ENCODE data around the gene TRANK1. TPM values are rescaled to one million over a fixed set of nuclear protein-coding genes. Genes with fewer than 3 reads are reported as not detected.

The TRANK1 gene
- total RNA-seq, 2 donors from 2014 or later = 3.6 to 7.8 TPM

DNA sequence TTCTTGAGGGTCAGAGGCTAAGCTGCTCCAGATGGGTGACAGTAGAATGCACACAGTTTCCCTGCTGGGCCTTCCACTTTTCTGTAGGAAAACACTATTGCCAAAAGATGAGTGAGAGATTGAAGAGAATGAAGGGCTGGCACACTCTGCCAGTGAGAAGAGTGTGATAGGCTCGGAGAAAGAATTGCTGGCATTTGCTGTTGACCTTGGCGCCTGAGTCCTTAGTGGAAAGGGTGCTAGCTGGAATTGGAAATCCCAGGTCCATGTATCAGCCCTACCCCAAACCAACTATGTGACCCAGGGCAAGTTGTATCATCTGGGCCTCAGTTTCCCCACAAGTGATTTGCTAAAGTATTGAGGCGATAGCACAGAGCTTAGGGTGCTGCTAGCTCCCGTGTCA lies 120.4 kb downstream of the TRANK1 start:
- H3K27me3 ChIP-seq = no peaks in the 10 kb centered on the region
- no peak overlapping the region for H3K27ac ChIP-seq
- H3K9me3 ChIP-seq = no peaks in the 10 kb centered on the region
- ATAC-seq (no peak), DNase-seq (no peak)
- H3K4me3 ChIP-seq = no peak overlapping the region
- 91% methylated on average over 4 of the region's 4 CpGs for WGBS, 2 donors
- TF ChIP-seq POLR2A (IDR thresholded peaks at IDR 0.05) = no peak
- TF ChIP-seq, protein P1, sequence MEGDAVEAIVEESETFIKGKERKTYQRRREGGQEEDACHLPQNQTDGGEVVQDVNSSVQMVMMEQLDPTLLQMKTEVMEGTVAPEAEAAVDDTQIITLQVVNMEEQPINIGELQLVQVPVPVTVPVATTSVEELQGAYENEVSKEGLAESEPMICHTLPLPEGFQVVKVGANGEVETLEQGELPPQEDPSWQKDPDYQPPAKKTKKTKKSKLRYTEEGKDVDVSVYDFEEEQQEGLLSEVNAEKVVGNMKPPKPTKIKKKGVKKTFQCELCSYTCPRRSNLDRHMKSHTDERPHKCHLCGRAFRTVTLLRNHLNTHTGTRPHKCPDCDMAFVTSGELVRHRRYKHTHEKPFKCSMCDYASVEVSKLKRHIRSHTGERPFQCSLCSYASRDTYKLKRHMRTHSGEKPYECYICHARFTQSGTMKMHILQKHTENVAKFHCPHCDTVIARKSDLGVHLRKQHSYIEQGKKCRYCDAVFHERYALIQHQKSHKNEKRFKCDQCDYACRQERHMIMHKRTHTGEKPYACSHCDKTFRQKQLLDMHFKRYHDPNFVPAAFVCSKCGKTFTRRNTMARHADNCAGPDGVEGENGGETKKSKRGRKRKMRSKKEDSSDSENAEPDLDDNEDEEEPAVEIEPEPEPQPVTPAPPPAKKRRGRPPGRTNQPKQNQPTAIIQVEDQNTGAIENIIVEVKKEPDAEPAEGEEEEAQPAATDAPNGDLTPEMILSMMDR (IDR thresholded peaks at IDR 0.05) = no peak
- H3K4me1 ChIP-seq = no peaks in the 10 kb centered on the region
- intact Hi-C loops (cut with DNase I) = no loop called here
- peaks cover 0 to 2% of the 10 kb centered on the region in 2 donors for H3K36me3 ChIP-seq (replicated peaks in 1 of 2; ENCODE audit: insufficient read depth in 1 of 2, low read depth in 2 of 2)

DNA sequence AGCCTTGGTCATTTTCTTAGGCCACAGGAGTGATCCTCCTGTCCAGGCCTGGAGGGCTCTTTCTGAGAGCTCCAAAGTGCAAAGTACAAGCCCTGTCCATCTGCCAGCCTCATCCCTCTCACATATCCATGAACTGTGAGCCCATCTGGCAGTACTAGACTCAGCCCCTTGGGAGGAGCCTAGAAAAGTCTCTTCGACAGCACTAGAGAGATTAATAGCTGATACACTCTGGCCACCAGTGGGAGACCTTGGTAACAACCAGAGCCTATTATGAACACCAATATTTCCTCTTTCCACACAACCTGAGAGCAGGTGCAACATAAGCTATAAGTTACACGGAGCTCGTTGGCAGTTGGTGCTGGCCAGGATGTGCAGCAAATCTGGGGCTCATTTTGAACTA lies 121.0 kb downstream of the TRANK1 start:
- ATAC-seq = no peak
- H3K4me3 ChIP-seq = no peak overlapping the region
- 66 to 73% methylated on average over 3 of the region's 3 CpGs for WGBS, 2 donors
- H3K9me3 ChIP-seq = no peaks in the 10 kb centered on the region
- peaks cover 0 to 2% of the 10 kb centered on the region in 2 donors for H3K36me3 ChIP-seq (replicated peaks in 1 of 2; ENCODE audit: insufficient read depth in 1 of 2, low read depth in 2 of 2)
- DNase-seq = no peak
- TF ChIP-seq, protein P1 (IDR thresholded peaks at IDR 0.05) = no peak
- no peak overlapping the region for H3K27ac ChIP-seq
- intact Hi-C loops (cut with DNase I) = no loop called here
- no peaks in the 10 kb centered on the region for H3K27me3 ChIP-seq
- H3K4me1 ChIP-seq = no peaks in the 10 kb centered on the region

DNA sequence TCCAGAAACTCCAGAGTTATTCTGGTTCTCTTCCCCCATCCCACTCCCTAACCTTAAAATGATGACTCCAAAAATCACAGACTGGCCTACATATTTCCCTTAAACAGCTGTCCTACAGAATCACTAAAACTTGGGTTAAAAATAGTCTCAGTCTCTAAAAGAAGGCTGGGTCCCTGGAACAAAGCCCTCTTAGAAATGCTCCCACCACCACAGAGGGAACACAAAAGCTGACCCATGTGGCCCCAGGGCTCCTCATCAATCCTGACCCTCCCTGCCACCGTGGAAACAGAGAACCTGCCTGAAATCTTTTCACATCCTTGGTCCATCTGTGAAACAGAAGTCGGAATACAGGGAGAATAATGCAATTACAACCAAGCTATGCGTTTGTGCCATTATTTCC lies 124.8 kb downstream of the TRANK1 start:
- Histone ChIP-seq H3K4me3 (no peak overlapping the region), H3K36me3 (replicated peaks in 1 of 2; ENCODE audit: insufficient read depth in 1 of 2, low read depth in 2 of 2) (no peaks in the 10 kb centered on the region), H3K27ac (no peak overlapping the region), H3K9me3 (no peaks in the 10 kb centered on the region), H3K4me1 (no peaks in the 10 kb centered on the region), H3K27me3 (no peaks in the 10 kb centered on the region)
- intact Hi-C loops (cut with DNase I) = no loop called here
- ATAC-seq (no peak), DNase-seq (no peak)
- 58 to 73% methylated on average over 3 of the region's 3 CpGs for WGBS, 2 donors
- TF ChIP-seq POLR2A (IDR thresholded peaks at IDR 0.05) = no peak
- TF ChIP-seq, protein P1 (IDR thresholded peaks at IDR 0.05) = no peak

DNA sequence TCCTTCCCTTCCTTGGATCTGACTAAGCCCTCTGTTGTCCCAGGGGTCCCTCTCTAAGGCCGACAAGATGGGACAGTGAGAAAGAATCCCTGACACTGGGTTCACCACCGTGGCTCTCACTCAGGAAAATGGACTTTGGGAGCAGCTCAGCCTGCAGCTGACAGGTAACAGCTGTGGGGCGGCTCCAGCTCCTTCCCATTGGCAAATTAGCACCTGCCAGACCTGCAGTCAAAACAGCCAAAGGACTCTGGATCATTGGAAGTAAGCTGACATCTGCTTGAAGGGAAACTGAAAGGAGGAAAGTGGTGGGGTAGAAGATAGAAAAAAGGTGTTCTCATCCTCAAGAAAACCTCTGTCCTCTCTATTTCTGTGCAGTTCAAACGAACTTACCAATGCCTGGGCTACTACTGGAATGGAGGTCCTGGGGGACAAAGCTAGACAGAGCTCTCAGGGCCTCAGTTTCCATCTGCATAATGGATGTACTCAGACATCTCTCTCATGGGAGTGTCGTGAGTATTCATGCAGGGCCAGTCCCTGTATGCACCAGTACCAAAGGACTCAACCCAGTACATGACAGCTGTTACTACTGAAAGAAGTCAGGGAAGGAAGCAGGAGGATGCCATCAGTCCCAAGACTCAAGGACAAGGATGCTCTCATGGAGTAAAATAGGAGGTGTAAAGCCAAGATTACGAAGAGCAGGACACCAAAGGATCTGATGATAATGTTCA lies 126.9 kb downstream of the TRANK1 start:
- intact Hi-C loops (cut with DNase I) = no loop called here
- Histone ChIP-seq H3K4me3 (no peak overlapping the region), H3K27me3 (no peaks in the 10 kb centered on the region), H3K9me3 (no peaks in the 10 kb centered on the region), H3K27ac (no peak overlapping the region), H3K36me3 (replicated peaks in 1 of 2; ENCODE audit: insufficient read depth in 1 of 2, low read depth in 2 of 2) (no peaks in the 10 kb centered on the region), H3K4me1 (no peaks in the 10 kb centered on the region)
- DNase-seq (no peak), ATAC-seq (no peak)
- TF ChIP-seq, protein P1 (IDR thresholded peaks at IDR 0.05) = no peak
- WGBS, 2 donors = 55 to 58% methylated on average over 6 of the region's 6 CpGs

DNA sequence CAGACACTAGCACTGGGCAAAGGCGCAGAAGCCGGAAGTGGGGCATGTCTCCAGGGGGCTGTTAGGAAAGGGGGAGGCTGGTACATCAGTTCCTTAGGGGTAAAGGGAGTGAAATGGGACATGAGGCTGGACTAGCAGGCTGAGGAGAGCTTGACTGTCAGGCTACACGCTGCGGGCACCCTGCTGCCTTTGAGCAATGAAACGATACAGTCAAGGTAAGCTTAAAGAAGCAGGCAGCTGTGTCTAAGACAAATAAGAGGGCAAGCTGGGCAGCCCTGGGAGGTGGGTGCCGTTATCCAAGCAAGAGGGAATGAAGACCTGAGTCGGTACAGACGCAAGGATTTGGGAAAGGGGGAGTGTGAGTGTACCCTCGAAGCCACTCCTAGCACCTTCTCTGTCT lies 129.5 kb downstream of the TRANK1 start:
- H3K4me3 ChIP-seq = no peak overlapping the region
- no peaks in the 10 kb centered on the region for H3K4me1 ChIP-seq
- no peak for TF ChIP-seq POLR2A (IDR thresholded peaks at IDR 0.05)
- TF ChIP-seq, protein P1 (IDR thresholded peaks at IDR 0.05) = no peak
- H3K9me3 ChIP-seq = no peaks in the 10 kb centered on the region
- intact Hi-C loops (cut with DNase I) = no loop called here
- ATAC-seq (no peak), DNase-seq (no peak)
- H3K27me3 ChIP-seq = no peaks in the 10 kb centered on the region
- 68 to 72% methylated on average over 9 of the region's 9 CpGs for WGBS, 2 donors
- H3K27ac ChIP-seq = no peak overlapping the region
- H3K36me3 ChIP-seq (replicated peaks in 1 of 2; ENCODE audit: insufficient read depth in 1 of 2, low read depth in 2 of 2) = no peaks in the 10 kb centered on the region
